GM21619 (cell line): ENCODE measurements around the gene SLMAP.

Source experiments
- ATAC-seq: cut with Tn5 transposase; IDR thresholded peaks from one replicate; pipeline ENCODE4 v1.9.1; 2021; ENCODE audit not compliant: unreplicated experiment

The SLMAP gene

GRCh38 chr3:57889807-57890206 lies 133.7 kb downstream of the SLMAP start:
- ATAC-seq = no peak

DNA sequence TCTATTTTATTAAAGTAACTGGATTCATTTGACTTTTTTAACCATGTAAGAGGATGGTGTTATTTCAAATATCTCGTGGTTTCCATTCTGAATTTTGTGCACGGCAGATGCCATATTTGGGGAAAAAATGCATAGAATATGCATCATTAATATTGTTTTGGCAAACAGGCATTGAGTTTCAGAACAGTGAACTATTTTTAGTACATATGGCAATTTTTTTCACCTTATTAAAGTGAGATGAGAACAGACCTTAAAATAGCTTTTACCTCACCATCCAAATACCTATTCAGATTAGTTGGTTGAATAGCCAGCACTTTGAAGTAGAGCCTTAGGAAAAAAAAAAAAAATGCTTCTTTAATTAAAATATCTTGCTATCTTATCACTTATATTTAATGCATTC lies 134.8 kb downstream of the SLMAP start:
- no peak for ATAC-seq

DNA sequence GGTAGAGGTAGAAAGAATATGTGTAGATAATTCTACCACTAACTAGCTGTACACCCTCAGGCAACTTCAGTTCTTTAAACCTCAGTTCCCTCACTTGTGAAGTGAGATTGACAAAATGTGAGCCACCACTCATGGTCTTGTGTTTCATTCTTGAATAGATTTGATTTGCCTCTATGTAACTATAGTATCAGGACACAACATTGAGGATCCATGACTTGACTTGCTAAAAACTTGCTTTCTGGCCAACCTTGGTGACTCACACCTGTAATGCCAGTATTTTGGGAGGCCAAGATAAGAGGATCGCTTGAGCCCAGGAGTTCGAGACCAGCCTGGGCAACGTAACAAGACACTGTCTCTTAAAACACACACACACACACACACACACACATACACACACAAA lies 136.3 kb downstream of the SLMAP start:
- ATAC-seq = no peak

DNA sequence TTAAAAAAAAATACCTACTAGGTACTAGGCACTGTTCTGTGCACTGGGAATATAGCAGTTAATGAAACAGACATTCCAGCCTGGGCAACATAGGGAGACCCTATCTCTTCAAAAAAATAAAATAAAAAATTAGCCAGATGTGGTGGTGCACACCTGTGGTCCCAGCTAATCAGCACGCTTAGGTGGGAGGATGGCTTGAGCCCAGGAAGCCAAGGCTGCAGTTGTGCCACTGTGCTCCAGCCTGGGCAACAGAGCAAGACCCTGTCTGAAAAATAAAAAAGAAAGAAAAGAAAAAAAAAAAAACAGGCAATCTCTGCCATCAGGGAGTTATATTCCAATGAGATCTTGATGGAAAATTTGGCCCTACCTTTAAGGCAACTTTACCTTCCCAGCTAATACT lies 137.0 kb downstream of the SLMAP start:
- ATAC-seq = no peak

- ATAC-seq = no peak
These were observed 137.6 kb downstream of the SLMAP start for GRCh38 chr3:57893668-57894067.

- no peak for ATAC-seq
These were observed 139.9 kb downstream of the SLMAP start for GRCh38 chr3:57896031-57896430.

- no peak for ATAC-seq
These were observed 140.6 kb downstream of the SLMAP start for GRCh38 chr3:57896691-57897090.

DNA sequence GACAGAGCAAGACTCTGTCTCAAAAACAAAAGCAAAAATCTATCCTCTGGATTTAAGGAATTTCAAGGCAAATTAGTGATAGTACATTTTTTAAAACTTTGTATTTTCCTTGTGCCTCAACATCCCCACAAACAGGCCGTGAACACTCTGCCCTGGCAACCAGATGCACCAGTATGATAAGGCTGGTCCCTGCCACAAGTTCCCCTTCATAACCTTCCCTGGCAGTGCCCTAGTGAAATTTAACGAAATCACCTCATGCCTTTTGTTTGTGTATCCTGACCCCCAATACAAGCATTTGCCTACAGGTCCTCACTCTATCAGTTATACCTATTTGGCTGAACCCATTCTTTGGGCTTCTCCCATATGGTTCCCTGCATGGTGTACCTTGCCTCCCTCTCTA lies 144.7 kb downstream of the SLMAP start:
- no peak for ATAC-seq

DNA sequence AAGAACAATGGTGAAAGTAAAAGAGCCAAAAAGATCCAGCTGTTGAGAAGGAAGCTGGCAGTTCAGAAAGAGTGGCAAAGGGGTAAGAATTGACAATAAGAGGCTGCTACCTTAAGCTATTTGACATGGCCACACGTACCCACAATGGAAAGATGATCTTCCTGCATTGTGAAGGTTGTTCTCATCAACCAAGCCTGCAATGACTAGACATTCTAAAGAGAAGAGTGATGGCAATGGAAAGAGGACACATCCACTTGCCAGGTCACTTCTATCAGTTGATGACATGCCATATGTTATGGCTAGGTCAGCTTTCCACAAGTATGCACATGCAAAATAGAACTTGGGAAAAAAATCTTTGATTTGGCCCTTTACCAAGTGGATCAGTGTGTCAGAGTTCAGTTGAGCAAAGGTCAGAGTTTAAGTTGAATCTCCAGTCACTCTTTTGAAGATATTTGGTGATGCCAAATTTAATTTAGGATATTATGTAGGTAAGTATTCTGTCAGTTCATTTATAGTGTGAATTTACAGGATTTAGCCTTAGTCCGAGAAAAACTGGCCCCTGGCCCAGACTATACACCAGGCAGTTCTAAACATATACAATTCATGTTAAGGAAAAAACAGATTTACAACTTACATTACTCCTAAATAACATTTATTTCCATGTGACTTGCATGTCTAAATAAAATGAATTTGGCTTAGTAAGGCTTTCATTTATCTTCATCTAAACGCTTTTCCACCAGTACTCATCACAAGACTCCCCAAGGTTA lies 147.2 kb downstream of the SLMAP start:
- no peak for ATAC-seq

GRCh38 chr3:57910990-57911389 lies 154.9 kb downstream of the SLMAP start:
- no peak for ATAC-seq

DNA sequence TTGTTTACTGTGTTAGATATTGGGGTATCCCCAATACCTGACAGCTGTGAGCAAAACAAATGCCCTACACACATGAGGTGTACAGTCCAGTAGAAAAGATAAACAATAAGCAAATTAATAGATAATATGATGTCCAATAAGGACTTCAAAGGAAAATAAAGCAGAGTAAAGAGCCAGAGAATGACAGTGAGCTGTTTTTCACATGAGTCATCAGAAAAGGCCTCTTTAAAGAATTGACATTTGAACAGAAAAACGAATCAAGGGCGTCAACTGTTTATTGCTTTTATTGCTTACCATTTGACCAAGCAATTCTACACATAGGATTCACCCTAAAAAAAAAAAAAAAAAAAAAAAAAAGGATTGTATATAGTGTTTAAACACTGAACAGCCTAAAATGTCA lies 155.5 kb downstream of the SLMAP start:
- ATAC-seq = no peak

GRCh38 chr3:57917601-57918000 lies 161.5 kb downstream of the SLMAP start:
- ATAC-seq = no peak

GRCh38 chr3:57918123-57918837 lies 162.2 kb downstream of the SLMAP start:
- no peak for ATAC-seq

DNA sequence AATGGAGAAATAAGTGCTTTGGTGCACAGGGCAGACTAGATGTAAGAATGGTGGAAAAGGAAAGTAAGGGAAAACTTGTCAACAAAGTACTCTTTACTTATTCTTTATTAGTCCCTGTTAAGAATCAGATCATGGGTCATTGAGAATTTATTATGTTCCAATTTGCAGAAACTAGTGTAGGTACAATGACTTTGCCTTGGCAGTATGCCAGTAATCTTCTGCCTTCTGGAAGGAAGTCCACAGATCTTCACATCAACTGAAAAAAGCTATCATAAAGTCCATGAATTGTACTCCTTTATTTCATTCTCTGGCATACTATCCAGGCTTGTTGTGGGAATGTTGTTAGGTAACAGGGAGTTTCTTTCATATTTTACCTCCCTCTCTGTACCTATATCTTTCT lies 163.9 kb downstream of the SLMAP start:
- ATAC-seq = no peak

DNA sequence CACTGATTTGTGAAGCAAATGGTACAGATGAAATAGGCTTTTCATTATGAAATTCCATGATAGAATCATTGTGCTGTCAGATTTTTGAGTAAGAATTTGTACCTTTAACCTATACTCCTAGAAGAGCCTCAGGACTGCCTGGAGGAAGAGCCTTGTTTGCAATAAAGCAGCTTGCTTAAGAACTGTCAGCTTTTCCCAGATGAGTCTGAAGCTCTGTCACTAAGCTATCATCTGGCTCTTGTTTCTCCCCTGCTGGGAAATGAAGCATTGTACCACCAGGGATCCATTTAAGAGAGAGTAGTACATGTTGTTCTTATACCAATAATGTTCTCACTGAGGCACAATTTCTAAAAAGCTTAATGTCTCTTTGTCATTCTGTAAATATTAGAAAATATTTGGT lies 167.0 kb downstream of the SLMAP start:
- ATAC-seq = no peak

DNA sequence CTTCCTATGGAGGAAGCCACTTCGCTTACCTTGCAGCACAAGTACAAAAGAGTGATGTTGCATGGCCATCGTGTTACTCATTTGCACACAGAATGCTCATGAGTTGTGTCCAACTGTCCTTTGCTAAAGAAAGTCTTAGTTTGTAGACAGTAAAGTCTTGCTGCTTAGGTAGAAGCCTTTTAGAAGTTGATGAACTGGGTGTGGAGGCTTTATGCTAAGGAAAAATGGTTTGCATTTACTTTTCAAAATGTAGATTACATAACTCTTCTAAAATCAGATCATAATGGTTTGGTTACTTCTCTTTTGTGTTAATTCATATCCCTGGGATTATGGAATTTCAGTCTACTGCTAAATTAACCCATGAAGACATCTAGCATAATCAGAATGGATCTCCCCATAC lies 167.6 kb downstream of the SLMAP start:
- ATAC-seq = no peak

DNA sequence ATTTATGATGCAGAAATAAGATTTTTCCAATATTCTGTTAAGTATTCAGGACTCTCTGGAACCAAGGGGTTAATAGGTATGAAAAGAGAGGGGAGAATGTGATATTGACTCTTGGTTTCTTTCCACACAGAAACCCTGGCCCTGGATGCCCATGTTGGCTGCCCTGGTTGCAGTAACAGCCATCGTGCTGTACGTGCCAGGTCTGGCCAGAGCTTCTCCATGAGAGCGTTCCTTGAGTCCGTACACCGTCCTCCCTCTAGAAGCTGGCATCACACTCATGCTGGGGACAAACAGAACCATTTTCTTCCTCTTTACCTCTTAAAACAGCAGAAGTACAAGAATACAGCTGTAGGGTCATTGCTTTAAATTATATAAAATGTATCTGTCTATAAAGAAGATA lies 171.1 kb downstream of the SLMAP start:
- ATAC-seq = no peak

GRCh38 chr3:57927916-57928315 lies 171.8 kb downstream of the SLMAP start:
- ATAC-seq = no peak

DNA sequence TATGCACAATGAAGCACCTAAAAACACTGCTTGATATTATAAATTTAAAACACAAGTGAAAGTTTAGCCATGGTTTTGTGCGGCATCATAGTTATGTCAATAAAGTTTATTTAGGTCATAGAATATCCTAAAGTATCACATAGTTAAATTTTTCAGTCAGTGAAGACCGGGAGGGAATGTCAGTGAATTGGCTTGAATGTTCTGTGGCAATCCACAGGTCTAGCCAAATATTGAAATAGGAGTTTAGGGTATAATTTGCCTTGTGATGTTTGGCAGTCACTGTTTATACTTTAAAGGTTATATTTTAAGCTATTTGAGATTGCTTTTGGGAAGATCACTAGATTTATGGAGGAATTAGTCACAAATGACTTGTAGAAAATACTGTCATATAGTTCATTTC lies 172.4 kb downstream of the SLMAP start:
- no peak for ATAC-seq

DNA sequence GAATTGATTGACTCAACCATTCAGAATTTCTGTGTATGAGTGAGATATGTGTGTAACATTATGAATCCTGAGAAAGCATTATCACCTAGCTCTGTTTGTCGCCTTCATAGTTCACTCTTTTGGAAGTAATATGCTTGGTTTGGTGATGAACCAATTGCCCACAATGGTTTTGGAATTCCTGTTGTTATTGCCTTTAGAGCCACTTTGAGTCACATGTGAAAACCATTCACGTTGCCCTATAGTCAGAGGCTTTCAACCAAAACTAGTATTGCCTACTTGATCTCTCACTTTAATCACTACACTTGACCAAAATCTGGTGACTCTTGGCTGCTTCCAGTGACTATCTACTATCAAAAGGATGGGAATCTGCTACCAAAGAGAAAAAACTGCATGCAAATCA lies 173.9 kb downstream of the SLMAP start:
- no peak for ATAC-seq

- no peak for ATAC-seq
These were observed 177.5 kb downstream of the SLMAP start for GRCh38 chr3:57933602-57934001.

DNA sequence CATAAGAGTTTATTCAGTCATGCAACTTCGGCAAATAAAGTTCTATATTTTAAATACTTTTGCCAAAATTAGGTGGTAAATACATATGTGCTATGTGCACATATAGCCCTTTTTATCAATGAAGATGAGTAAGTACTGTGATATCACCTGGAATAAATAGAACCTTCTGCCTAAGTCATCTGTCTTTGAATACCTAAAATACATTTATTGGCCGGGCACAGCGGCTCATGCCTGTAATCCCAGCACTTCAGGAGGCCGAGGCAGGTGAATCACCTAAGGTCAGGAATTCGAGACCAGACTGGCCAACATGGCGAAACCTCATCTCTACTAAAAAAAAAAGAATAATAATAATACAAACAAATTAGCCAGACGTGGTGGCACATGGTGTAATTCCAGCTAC lies 178.3 kb downstream of the SLMAP start:
- no peak for ATAC-seq

DNA sequence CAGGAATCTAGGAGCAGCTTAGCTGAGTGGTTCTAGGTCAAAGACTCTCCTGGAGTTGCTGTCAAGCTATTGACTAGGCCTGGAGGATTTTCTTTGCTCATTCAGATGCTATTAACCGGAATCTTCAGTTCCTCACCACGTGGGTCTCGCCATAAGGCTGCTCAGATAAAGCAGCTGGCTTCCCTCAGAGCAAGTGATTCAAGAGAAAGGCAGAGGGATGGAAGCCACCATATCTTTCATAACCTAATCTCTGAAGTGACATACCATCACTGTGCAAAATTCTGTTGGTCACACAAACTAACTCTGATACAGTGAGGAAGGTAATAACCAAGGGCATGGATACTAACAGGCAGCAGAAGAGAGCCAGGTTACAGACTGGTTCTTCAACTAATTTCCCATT lies 179.4 kb downstream of the SLMAP start:
- ATAC-seq = no peak
